Dermis blood vessel endothelial cell (primary cell): ENCODE results near the gene SRP14. TPM values are rescaled to one million over a fixed set of nuclear protein-coding genes. Genes with fewer than 3 reads are reported as not detected.
A peak's percentile ranks its signal among the peaks of the same experiment; 100 is the strongest.

Experiments
- DNase-seq: peaks from one replicate; pipeline ENCODE4 v3.0.0; 2010
- total RNA-seq: library from RNA; depleted of rRNA; stranded (reverse); fragments of >200 nt; gene quantifications from 2 replicates; pipeline ENCODE4 v1.2.3, GENCODE V29; 2014

Gene SRP14
- total RNA-seq, 1 donor from 2014 or later, result 236 TPM

DNA sequence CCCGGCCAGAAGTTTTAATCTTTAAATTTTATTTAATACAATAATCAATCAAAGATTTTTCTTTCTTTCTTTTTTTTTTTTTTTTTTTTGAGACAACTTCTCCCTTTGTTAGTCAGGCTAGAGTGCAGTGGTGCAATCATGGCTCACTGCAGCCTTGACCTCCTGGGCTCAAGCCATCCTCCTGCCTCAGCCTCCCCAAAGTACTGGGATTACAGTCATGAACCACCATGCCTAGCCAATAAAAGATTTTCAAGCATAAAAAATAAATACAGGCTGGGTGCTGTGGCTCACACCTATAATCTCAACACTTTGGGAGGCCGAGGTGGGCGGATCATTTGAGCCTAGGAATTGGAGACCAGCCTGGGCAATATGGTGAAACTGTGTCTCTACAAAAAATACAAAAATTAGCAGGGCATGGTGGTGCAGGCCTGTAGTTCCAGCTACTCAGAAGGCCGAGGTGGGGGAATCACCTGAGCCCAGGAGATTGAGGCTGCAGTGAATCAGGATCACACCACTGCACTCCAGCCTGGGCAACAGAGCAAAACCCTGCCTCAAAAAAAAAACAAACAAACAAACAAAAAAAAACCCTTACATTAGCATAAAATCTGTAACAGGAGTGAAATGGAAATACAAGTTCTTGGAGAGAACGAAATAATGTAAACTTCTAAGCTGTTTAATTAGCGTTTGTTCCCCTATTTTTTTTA is 29.1 kb upstream of the SRP14 start:
- no peak for DNase-seq

DNA sequence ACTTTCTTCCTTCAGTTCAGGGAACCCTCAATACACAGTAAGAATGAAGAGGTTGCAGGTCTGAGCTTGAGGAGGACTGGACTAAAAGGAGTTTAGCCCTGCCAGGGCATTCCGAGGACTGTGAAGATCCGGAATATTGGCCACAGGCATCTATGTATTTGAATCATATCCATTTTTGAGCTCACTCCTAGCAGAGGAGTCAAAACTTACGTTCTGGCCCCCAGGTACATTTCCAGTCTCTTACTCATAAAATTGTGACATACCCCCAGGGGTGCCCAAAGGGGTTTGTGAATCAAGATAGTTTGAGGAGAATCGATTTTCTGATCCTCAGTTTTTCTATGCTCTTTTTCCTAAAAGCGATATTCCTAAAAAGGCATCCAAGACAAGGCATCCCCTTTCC is 27.6 kb upstream of the SRP14 start:
- no peak for DNase-seq

DNA sequence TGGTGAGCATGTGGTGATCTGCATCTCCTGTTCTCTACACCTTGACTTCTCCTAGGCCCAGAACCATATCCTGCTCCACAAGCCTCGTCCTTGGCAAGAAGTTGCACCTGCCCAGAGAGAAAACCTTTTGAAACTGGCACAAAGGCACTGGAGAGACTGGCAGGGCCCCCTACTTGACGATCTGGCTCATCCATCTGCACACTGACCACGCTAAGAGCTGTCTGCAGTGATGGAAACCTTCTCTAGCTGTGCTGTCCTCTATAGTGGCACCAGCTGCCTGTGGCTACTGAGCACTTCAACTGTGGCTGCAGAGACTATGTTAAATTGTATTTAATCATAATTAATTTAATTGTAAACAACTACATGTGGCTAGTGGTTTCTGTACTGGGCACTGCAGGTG is 26.2 kb upstream of the SRP14 start:
- no peak for DNase-seq

GRCh38 chr15:40064231-40064894 is 25.4 kb upstream of the SRP14 start:
- peak; percentile 95 for DNase-seq

DNA sequence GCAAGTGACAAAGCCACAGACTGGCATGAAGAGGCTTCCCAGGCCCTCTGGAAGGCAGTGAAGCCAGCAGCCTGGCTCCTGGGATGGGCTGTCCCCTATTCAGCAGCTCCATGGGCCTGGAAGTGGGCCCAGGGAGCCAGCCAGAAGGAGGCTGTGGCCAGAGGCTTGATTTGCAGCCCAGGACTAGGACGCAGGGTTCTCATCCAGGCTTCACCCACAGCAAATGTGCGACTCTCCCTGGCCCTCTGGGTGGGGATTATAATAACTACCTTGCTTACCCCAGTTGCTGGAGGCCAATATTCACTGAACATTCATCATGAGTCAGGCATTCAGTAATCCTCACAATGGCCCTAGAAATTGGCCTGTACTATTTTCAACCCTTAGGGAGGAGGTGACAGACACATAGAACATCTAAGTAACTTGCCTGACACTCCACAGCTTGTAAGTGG is 24.6 kb upstream of the SRP14 start:
- peak; percentile 52 for DNase-seq

DNA sequence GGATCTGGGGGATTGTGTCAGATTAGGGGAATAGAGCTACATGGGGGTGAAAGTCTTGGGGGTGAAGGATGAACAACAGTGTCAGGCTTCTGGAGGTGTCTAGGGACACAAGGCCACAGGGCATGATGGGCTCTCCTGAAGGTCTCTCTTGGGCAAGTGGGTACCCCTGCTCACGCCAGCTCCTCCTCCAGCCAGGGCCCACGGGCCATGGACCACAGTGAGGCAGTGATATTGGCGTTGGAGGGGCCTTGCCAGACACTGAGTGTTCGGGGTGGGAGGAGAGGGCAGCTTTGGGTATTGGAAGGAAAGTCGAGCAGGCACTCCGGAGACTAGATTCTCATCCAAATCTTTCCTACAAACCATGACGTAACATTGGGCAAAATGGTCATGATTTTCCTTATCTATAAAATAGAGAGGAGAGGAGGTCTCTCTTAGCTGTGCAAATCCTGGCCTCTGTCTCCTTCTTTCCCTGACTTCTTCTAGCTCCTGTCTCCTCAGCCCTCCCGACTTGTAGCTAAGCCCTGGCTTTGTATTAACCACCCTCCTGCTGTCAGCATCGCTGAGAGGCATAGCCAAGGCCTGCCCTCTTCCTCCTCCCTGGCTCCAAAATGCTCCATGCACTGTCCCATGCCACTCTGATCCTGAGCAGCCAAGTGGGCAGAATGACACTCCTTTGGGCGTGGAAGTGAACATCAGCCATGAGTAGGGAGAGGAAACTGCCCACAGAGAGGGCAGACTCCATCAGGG is 24.0 kb upstream of the SRP14 start:
- no peak for DNase-seq

DNA sequence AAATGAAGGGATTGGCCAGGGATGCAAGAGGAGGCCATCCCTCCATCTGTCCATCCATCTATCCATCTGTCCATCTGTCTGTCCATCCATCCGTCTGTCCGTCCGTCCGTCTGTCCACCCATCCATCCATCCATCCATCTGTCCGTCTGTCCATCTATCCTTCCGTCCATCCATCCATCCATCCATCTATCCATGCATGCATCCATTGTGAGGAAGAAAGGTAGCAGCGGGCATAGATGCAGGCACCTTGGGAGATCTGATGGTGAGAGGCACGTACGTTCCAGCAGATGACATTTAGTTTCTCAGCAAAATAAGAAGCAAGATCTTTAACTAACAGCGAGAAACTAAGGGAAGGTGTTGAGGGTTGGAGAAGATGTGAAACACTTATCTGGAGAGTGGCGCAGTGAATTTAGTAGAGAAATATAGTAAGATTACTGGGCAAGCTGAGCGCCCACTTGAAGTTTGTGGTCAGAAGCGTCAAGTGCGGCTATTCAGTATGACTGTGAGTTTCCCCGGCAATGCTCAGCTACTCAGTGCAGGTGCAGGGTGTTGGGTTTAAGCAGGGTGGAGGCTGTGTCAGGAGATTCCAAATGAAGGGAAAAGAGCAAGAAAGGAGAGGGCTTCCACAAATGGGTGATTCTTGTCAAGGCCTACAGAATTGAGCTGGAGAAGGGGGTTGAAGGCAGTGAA is 22.4 kb upstream of the SRP14 start:
- DNase-seq, result no peak

DNA sequence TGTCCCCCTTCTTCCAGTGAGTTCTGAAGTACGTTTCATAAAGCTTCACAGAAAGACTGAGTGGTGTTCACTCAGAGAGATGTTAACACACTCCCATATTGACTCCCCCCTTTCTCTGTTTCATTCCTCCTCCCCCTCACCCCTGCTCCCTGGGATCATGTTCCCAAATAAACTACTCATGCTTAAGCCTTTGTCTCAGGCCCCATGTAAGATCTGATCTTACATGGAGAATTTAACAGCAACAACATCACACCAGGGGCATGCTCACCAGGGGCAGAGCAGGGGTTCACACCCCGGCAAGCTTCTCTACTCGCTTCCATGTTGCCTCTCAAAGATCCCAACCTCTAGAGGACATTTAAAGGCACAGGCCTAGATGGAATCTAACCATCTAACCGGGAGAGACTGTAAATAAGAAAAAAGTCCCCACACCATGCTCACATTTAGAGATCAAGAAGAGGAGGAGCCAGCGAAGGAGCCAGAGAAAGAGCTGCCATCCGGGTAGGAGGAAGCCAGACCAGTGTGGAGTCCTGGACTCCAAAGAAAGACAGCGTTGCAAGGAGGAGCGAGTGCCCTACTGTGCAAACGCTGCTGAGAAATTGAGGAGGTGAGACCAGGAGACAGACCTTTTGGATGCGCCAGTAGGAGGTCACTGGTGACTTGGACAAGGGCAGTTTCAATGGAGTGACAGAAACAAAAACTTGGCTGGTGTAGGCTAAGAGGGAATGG is 21.4 kb upstream of the SRP14 start:
- no peak for DNase-seq

DNA sequence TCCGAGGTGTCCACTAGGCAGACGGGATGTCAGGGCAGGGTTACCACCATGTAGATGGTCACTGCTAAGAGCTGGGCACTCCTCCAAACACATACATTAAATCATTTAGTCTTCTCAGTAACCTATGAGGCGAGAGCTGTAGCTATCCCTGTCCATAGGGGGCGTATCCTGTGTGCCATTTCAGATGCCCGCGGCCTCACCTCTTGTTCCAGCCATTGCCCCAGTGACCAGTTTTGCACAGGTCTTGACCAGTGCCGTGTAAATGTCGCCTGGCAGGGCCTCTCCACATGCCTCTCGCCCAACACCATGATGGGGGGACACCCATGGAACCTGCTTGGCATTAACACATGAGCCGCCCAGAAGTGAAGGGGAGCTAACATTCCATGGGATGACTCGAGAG is 20.8 kb upstream of the SRP14 start:
- DNase-seq, result no peak

DNA sequence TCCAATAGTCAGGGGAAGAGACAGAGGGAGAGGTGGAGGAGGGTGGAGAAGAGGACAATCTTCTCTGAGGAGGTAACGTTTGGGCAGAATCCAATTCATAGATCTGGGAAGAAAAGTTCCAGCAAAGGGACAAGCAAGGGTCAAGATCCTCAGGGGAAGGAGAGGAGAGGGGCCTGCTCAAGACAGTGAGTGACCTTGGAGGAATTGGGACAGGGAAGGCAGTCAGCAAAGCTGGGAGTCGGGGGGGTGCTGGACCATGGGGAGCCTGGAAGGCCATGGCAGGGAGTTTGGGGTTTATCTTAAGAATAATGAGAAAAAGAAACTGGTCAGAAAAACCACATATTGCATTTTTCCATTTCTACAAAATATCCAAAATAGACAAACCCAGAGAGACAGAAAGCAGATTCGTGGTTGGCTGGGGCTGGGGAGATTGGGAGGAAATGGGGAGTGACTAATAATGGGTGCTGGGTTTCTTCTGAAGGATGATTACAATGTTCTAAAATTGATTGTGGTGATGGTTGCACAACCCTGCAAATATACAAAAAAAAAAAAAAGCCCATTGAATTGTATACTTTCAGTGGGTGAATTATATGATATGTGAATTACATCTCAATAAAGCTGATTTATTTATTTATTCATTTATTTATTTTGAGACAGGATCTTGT is 19.6 kb upstream of the SRP14 start:
- no peak for DNase-seq

DNA sequence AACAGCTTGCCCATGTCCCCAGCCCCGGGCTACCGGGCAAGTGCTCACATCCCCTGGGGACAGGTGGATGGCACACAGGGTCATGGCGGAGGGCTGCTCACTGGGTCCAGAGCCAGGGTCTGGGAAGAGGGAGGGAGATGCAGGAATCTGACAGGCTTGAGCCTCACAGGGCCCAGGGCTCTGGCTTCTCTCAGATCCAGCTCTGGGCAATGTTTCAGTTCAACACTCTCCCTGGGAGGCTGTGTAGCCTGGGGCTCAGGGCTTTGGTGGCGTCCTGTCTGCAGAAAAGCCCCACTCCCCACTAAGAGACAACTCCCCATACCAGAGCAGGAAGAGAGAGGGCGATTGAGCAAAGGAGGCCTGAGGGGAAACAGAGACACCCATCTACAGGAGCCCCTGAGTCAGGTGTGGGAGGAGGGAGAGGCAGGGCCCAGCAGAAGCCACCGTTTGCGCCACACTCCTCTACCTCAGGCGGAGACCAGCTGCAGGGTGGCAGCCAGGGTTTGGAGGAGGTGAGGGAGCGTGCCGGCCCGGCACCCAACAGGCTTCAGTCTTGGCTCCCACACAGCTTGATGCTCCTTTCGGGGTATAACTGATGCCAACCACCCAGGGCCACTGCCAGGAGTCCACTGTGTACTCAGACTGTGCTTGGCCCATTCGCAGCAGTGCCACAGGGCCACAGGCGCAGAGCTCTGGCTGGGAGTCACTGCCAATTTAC is 16.8 kb upstream of the SRP14 start:
- no peak for DNase-seq

DNA sequence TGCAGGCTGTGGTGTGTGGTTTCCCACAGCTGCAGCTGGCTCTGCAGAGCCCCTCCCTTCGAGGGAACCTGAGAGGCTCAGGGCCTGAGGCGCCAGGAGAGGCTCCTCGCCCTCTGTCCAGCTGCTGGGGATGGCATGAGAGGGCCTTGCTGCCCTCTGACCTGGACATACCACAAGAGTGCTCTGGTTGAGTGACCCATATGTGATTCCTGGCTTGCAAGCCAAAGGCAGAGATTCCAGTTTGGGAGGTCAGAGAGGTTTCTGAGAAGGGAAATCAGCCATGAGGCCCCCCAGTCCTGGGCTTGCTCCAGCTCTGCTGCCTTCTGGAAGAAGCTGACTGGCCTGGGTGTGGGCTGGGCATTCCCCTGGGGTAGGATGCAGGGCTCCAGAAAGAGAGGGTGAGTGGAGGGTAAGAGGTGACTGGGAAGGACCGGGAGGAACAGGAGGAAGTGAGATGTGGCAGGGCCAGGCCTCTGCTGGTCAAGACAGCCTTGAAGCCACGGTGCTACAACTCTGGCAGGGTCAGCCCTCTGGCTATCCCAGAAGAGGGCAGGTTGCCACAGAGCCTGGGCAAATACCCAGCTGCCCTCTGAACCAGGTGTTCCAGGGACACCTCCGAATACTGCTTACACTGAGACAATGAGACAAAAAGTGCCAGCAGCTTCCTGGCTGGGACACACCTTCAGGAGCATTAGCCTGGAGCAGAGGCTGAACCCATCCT is 16.0 kb upstream of the SRP14 start:
- DNase-seq, result peak; percentile 41

DNA sequence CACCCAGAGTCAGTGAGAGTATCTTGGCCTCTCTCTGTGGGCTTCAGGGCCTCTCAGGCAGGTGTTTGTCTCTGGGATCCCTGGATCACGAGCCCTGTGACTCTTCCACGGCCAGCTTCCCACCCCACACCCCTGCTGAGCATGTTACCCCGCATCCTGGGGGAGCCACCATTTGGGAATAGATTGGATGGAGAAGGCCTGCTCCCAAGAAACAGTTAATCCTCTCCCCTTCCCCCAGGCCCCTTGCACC is 15.5 kb upstream of the SRP14 start:
- DNase-seq, result no peak

- no peak for DNase-seq
Measured at GRCh38 chr15:40053831-40054604, 15.0 kb upstream of the SRP14 start.

- DNase-seq, result no peak
Measured at GRCh38 chr15:40053079-40053830, 14.3 kb upstream of the SRP14 start.

DNA sequence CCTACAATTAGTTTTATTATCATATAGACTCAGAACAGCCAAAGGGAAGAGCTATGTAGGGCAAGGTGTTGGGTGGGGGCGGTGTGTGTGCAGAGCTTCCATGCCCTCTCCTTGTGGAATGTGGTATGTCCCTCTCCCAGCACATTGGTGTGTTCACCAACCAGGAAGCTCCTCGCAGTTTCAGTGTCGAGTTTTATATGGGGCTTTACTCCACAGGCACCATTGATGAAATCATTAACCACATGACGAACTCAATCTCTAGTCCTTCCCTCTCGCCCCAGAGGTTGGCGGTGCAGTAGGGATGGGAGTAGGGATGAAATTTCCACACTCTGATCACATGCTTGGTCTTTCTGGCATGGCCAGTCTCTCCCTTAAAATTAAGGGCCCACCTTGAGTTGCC is 13.6 kb upstream of the SRP14 start:
- no peak for DNase-seq

DNA sequence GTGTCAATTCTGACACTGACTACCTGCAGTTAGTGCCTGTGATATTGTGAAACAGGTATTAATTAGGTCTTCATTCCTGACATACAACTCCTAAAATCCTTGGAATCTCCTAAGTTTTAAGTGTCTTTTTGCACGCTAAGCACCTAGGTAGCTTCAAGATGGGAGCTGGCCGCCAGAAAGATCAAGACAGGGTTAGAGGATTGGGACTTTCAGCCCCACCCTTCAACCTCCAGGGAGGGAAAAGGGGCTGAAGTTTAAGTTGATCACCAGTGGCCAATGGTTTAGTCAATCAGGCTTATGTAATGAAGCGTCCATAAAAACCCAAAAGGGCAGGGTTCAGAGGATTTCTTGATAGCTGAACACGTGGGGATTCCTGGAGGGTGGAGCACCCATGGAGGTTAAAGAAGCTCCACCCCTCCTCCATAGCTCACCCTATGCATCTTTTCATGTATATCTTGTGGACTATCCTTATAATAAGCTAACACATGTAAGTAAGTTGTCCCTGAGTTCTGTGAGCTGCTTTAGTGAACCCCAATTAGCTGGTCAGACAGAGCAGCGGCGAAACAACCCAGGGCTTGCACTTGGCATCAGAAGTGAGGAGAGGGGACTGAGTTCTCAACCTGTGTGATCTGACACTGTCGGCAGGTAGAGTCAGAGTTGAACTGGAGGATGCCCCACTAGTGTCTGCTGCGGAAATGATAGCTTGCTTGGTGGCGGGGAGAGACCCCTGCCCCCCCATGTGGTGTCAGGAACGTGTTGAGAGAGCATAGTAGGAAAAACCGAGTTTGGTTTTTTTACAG is 12.8 kb upstream of the SRP14 start:
- no peak for DNase-seq

- no peak for DNase-seq
Measured at GRCh38 chr15:40050788-40051470, 11.9 kb upstream of the SRP14 start.
